Panc1 (cell line): Measurements from ENCODE around the gene SLC12A4.

Experiments
- POLR2AphosphoS5 ChIP-seq: IDR thresholded peaks from 2 replicates; pipeline ENCODE4 v1.6.1; 2012; ENCODE audit warnings: mild to moderate bottlenecking, low read depth, low read length, moderate library complexity
- TCF7L2 ChIP-seq: IDR thresholded peaks from 2 replicates; pipeline ENCODE4 v1.6.1; 2011; ENCODE audit warnings: mild to moderate bottlenecking, low read depth, low read length, inconsistent platforms
- TF ChIP-seq, protein P1 (sequence below): fragments of 450-650 bp; IDR thresholded peaks from 2 replicates; pipeline ENCODE4 v1.5.1; 2017; ENCODE audit warnings: mild to moderate bottlenecking
- TF ChIP-seq, protein P2 (sequence below), 2 experiments: IDR thresholded peaks; 2 replicates each; pipeline ENCODE4 v1.6.1; 2011 to 2012; ENCODE audit warnings: low read depth in 2 of 2, control low read depth in 1 of 2, low read length in 1 of 2, mild to moderate bottlenecking in 1 of 2, moderate library complexity in 1 of 2; ENCODE audit not compliant: insufficient read depth in 1 of 2

DNA sequence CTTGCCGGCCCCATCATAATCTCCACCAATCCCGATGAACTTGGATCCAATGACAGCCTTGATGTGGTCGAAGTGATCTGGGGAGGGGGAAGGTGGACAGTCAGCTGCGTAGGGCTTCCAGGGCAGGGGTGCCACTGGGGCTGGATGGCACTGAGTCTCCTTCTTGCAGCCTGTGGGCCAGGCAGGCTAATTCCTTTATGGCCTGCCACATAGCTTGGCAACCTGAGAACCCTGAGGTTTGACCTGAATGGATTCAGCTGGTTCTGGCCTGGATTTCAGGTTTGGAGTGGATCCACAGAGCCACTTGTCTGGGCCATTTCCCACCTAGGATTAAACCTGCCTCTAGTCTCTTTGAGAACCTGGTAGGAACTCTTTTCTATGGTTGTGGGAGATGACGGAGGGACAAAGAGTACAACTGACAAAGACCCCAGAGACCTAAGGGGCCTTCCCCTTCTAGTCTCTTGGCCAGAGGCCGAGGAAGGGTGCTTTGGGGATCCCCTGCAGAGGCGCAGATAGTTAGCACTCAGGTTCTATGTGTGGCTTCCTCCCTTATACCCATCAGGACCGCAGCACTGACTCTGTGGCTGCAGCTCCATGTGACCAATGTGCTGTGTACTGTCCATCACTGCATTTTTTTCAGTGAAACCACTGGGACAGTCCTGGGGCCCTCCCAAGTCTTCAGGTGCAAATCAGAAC is 21.0 kb upstream of the SLC12A4 start:
- TF ChIP-seq POLR2AphosphoS5 (no peak), TCF7L2 (no peak)
- TF ChIP-seq, protein P1, sequence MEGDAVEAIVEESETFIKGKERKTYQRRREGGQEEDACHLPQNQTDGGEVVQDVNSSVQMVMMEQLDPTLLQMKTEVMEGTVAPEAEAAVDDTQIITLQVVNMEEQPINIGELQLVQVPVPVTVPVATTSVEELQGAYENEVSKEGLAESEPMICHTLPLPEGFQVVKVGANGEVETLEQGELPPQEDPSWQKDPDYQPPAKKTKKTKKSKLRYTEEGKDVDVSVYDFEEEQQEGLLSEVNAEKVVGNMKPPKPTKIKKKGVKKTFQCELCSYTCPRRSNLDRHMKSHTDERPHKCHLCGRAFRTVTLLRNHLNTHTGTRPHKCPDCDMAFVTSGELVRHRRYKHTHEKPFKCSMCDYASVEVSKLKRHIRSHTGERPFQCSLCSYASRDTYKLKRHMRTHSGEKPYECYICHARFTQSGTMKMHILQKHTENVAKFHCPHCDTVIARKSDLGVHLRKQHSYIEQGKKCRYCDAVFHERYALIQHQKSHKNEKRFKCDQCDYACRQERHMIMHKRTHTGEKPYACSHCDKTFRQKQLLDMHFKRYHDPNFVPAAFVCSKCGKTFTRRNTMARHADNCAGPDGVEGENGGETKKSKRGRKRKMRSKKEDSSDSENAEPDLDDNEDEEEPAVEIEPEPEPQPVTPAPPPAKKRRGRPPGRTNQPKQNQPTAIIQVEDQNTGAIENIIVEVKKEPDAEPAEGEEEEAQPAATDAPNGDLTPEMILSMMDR, result no peak
- TF ChIP-seq, protein P2, sequence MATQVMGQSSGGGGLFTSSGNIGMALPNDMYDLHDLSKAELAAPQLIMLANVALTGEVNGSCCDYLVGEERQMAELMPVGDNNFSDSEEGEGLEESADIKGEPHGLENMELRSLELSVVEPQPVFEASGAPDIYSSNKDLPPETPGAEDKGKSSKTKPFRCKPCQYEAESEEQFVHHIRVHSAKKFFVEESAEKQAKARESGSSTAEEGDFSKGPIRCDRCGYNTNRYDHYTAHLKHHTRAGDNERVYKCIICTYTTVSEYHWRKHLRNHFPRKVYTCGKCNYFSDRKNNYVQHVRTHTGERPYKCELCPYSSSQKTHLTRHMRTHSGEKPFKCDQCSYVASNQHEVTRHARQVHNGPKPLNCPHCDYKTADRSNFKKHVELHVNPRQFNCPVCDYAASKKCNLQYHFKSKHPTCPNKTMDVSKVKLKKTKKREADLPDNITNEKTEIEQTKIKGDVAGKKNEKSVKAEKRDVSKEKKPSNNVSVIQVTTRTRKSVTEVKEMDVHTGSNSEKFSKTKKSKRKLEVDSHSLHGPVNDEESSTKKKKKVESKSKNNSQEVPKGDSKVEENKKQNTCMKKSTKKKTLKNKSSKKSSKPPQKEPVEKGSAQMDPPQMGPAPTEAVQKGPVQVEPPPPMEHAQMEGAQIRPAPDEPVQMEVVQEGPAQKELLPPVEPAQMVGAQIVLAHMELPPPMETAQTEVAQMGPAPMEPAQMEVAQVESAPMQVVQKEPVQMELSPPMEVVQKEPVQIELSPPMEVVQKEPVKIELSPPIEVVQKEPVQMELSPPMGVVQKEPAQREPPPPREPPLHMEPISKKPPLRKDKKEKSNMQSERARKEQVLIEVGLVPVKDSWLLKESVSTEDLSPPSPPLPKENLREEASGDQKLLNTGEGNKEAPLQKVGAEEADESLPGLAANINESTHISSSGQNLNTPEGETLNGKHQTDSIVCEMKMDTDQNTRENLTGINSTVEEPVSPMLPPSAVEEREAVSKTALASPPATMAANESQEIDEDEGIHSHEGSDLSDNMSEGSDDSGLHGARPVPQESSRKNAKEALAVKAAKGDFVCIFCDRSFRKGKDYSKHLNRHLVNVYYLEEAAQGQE (IDR thresholded peaks at IDR 0.05; ENCODE audit: insufficient read depth in 1 of 2, low read depth in 2 of 2, low read length in 1 of 2), result no peak
